HG03045 (cell line): Measurements from ENCODE around the gene ACACB.

ENCODE experiments used
- ATAC-seq: cut with Tn5 transposase; IDR thresholded peaks from one replicate; pipeline ENCODE4 v1.9.1; 2021; ENCODE audit warnings: mild to moderate bottlenecking, moderate library complexity; ENCODE audit not compliant: unreplicated experiment

Gene ACACB

DNA sequence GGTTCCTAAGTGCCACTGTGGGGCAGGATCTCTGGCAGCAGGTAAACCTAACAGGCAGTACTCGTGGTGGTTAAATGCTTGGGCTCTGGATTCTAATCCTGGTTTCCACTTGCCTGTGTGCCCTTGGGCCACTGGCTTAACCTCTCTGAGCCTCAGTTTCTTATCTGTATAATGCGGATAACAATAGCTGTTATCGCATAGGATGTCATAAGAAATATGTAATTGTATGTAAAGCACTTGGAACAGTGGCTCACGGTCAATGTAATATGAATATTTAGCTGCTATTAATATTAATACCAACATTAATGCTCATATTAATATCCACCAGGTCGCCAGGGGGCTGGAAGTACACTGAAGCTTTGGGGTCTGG is 175.9 kb downstream of the ACACB start:
- no peak for ATAC-seq

DNA sequence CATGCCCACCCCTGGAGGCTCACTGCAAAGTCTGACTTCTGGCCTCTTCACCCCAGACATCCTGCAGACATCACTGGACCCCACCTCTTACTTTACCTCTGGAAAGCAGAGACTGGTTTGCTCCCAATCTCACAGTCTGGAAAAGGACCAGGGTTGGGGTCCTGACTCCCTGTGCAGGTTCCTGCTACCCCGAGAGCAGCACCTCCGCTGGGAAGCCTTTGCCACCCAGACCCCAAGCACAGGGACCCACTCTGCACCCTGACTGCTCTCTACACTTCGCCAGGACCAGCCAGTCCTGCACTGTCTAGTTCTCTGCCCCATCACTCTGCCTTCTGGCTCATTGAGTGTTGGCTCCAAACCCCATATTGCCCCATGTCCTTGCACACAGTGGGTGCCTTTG is 176.7 kb downstream of the ACACB start:
- ATAC-seq, result no peak

DNA sequence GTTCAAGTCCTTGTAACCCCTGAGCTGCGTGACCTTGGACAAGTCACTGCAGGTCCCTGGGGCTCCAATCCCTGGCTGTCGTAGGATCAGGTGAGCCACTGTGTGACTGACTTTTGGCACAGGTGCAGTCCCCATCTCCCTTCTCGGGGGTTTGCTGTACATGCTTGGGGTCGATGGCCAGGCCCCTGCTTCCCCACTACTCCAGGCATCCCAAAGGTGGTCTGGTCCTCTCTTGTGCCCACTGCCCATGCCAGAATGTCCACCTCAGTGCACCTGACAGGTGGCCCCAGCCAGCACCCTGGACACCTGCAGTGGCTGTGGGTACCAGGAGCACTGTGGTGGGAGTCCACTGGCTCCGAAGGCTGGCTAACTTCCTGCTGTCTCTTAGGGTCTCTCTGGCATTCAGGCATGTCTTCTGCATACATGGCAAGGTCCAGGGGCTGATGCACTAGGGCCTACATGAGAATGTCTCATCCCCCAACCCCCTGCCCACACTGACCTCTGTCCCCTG is 178.0 kb downstream of the ACACB start:
- no peak for ATAC-seq

DNA sequence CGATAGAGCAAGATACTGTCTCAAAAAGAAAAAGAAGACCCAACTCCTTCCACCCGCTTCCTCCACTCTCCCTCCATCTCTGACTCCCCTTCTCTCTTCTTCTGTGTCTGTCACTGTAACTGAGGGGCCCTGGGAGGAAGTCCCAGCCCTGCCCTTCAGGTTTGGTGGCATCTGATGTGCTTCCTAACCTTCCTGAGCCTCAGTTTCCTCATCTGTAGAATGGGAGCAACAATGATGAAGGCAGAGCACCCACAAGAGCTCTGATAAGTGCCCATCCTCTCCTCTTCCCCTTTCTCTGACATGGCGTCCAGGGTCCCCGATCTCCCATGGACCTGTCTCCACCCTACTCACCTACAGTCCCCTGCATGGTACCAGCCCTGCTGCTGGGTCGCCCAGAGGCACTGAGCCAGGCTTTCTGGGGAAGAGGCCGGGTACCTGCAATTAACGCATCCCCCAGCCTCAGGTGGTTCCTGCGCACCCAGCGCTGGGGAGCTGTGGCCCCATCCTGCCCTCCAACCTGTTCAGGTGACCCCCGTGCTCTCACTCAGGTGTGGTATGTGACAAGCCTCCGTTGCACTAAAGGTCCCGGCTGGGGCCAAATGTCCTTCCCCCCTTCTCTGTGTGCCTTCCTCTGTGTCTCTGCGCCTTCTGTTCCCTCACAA is 179.5 kb downstream of the ACACB start:
- no peak for ATAC-seq

DNA sequence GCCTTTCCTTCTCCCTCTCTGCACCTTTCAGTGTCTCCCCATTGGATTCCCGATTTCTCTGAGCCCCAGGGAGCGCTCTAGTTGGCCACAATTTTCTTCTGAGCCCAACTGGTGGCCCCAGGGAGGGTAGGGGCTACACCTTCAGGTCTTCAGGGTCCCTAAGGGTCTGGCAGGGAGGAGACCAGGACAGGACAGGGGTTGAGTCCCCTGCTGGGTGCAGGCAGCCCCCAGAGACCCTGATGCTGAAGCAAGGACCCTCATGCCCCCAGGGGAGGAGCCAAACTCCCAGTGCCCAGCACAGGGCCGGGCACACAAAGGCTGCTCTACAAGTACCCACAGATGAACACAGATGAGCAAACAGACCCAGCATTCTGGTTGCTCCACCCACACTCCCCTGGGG is 180.0 kb downstream of the ACACB start:
- ATAC-seq, result no peak

DNA sequence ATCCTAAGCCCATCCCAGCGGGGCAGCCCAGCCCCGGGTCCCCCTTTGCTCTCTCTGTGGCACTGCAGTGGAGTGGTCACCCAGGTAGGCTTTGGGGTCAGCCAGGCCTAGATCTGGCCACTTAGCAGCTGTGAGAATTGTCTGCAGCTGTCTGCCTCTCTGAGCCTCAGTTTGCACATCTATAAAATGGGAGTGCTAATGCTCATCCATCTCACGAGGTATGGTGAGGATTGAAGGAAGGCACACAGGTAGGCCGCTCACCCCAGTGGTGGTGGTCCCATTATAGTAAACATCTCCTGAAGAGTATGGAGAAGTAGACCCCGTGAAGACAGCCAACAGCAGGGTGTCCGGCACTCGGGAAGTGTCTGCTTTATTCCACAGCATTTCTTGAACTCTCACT is 183.5 kb downstream of the ACACB start:
- ATAC-seq, result no peak

DNA sequence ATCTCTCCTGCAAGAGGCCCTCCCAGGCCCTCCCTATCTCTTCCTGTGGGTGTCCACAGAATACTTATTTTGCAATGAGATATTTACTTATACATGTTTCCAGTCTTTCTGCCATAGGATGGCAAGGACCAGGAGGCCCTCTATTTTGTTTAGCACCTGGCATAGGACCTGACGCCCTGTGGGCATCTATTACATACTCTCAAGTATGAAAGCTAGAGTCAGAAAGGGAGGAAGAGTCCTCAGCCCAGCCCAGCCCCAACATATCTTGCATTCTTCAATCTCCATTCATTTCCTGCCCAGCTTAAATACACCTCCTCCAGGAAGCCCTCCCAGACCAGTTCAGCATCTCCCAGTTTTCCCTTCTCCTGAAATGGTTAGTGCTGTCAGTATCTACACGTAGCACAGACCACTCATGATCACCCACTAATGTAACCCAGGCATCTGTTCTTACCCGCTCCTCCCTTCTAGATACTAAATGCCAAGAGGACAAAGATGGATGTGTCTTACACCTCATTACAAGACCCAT is 185.3 kb downstream of the ACACB start:
- ATAC-seq, result no peak

DNA sequence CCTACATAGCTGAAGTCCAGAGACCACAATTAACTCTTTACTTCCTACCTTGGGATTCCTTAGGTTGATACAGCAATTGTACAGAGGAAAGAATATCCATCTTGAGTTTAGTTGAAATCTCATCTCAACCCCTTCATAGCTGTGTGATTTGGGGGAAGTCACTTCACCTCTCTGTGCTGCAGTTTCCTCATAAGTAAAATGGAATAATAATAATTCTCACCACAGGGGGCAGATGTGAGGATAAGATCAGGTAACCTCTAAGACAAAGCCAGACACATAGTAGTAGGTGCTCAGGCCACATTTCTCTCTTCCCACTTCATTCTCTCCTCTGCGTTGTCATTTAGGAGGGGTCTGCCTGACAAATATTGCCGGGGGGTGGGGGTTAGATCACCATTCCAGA is 186.0 kb downstream of the ACACB start:
- no peak for ATAC-seq

DNA sequence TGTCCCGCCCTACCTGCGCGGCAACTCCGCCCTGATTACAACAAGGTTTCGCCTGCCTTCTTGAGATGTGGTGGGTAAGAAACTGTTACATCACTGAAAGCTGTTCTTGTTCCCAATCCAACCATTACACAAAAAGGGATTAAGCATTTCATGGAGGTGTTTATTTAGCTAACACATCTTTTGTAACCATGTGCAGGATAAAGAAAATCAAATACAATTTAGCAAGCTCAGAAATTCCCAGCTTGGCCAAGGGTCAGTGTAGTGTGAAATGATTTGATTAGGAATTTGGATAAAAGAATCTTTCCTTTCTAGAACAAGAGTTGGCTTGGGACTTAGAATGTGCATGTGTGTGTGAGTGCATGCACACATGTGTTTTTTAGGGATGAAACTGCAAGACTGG is 186.4 kb downstream of the ACACB start:
- no peak for ATAC-seq

DNA sequence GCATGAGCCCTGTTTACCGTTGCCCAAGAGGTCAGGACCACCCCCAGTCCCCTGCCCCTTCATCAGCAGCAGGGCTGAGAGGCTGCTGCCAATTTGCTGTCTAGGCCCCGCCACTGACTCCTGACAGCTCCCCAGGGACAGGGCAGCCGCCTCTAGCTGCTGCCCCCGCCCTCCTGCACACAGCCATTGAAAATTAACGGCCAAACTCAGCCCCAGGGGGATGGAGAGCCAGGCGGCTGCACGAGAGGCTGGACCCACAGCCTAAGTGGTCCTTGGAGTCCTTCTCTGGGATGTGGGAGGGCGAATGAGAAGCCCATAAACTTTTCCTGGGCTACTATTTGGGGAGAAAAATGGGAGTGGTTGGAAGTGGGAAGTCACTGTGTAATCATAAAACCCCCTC is 188.1 kb downstream of the ACACB start:
- no peak for ATAC-seq

DNA sequence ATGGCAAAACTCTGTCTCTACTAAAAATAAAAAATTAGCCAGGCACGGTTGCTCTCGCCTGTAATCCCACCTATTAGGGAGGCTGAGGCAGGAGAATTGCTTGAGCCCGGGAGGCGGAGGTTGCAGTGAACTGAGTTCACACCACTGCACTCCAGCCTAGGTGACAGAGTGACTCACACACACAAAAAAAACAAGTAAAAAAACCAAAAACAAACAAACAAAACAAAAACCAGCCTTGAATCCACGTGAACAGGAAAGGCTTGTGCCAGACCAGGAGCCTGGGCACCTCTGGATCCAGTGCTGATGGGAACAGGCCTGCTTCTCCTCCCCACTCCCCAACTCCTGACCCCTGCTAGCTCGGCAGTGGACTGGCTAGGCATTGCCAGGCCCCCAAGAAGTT is 189.2 kb downstream of the ACACB start:
- no peak for ATAC-seq

DNA sequence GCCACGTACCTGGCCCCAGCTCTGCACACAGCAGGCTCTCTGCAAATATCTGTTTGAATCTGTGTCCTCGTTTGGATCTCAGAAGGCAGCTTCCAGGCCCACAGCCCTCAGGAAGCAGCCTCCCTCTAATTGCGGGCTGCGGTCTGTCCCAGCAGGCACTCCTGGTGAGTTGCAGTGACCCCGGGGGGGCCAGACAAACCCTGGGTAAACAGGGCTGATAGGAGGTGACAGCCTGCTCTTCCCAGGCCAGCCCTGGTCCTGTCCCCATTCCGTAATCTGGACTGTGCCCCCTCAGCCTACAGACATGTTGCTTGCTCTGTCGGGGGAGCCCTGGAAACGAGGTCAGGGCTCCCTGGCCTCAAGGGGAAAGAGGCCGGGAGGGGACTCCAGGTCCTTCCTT is 190.7 kb downstream of the ACACB start:
- no peak for ATAC-seq

DNA sequence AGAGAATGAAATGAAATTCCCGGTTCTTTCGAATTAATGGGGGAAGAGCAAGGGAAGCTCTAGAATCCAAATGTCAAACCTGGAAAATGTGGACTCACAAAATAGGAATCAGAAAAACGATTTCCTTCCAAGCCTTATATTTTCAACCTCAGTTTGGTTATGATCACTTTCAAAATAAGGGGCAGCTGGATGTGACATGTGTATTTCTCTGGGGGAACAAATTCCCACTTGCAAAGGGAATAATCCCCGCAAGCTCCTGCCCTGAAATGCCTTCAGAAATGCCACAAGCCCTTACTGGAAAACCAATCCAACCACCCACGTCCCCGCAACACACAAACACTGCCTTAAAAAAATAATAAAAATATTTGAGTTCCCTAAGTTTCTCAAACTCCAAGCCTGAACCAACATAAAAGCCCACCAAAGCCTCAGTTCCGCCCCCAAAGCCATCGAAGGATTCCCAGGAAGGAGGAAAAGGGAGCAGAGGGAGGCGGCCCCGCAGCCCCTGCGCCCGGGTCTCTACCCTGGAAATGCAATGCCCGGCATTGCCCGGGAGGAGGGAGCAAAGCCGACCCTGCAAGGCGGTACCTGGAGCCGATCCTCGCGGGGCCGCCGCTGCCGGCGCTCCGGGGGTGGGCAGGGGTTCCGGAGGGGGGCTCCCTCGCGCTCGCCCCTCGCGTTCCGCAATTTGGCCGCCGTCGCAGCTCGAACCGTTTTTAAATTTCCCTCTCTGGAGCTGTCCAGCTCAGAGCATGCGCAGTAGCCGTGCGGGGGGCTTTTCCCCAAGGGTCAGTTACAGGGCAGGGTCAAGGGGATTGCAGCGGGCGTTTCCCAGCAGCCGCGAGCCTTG is 192.4 kb downstream of the ACACB start, which contains the start of gene FOXN4:
Gene FOXN4 (minus strand): TSS at position 751 of the 847 bp plus-strand sequence. CDS start 963 bp downstream, outside the sequence.
- no peak for ATAC-seq

DNA sequence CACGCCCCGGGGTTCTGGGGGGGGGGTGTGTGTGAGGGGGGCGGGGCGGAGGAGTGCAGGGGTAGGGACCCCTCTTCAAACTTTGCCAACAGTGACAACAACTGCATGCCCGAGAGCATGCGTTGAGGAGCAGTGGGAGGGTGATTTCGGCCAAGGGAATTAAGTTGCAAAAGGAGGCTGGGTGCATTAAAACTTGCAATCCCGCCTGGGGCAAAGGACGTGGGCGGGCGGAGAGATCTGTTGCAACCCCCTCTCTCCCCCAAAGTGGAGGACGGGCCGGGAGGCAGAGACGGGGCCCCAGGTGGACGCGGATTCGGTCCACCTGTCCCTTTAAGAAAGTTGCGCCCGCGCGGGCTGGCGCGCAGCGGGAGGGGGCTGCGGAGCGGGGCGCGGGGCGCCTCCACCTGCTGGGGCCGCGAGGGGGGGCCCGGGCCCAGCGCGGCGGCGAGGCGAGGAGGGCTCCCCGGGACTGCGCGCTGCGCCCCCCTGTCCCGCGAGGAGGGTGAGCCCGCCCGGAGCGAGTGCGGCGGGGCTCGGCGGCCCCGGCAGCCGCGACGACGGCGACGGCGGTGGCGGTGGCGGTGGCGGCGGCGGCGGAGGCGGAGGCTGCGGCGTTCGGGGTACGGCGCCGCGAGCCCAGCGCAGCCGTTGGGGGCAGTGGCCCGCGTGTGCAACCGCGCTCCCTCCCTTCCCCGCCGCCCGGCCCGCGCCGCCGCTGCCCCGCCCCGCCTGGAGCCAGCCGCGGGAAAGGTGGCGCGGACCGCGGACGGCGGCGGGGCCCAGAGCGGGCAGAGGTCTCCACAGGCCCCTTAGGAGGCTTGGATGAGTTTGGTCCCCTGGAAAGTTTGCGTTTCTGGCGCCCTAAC is 193.2 kb downstream of the ACACB start:
- no peak for ATAC-seq

DNA sequence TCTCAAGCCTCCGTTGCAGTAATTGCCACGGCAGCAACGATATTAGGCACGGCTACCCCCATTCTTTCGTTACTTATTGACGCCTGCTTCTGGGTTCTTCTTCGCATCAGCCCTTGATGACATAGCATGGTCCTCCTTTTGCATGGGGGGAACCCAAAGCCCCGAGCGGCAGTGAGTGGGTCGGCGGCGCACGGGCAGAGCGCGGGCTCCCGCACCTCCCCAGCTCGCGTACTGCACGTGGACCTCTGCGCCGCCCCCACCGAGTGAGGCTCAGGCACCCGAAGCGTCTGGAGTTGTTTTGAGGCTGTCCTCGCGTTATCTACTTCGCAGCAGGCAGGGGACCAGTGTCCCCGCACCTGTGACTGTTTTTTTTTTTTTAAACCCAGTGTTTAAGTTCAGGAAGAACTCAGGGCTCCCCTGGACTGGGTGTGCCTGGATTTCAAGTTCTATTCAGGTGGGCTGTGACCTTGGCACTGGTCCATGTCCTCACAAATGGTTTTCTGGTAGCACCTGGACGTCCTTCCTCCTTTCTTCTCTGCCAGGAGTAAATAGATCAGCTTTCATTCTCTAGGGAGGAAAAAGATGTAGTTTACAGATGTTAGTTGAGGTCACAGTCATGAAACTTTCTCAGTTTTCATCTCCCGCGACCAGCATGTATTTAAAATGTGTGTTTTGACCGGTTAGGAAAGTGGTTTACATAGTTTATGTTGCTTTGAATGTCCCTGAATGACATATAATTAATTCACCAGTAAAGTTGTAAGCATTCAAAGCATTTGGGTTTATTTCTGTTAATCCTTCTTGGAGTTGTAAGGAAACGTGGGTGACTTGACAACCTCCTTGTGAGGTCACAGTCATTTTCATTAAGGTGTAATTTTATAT is 194.1 kb downstream of the ACACB start:
- no peak for ATAC-seq
